BE2C (cell line): ENCODE measurements around the gene GTF2A1.

Source experiments
- DNase-seq: peaks from one replicate; pipeline ENCODE4 v3.0.0-alpha.2; 2020
- H3K27me3 ChIP-seq: fragments of 250-450 bp; sonication (Bioruptor Pico); 2 replicates; pipeline ENCODE4 v1.5.1; 2020; ENCODE audit warnings: mild to moderate bottlenecking
- H3K36me3 ChIP-seq: fragments of 250-450 bp; sonication (Bioruptor Pico); 2 replicates; pipeline ENCODE4 v1.5.1; 2020; ENCODE audit warnings: mild to moderate bottlenecking
- H3K4me1 ChIP-seq: fragments of 250-450 bp; sonication (Bioruptor Pico); 2 replicates; pipeline ENCODE4 v1.5.1; 2020
- H3K4me3 ChIP-seq: 2 replicates; pipeline ENCODE4 v1.5.1; 2011; ENCODE audit warnings: low read depth, low read length
- H3K9me3 ChIP-seq: fragments of 250-450 bp; sonication (Bioruptor Pico); 2 replicates; pipeline ENCODE4 v1.5.1; 2020
- TF ChIP-seq, protein P1 (sequence below): IDR thresholded peaks from 2 replicates; pipeline ENCODE4 v1.5.1; 2012; ENCODE audit warnings: mild to moderate bottlenecking, low read depth, low read length

Gene GTF2A1

DNA sequence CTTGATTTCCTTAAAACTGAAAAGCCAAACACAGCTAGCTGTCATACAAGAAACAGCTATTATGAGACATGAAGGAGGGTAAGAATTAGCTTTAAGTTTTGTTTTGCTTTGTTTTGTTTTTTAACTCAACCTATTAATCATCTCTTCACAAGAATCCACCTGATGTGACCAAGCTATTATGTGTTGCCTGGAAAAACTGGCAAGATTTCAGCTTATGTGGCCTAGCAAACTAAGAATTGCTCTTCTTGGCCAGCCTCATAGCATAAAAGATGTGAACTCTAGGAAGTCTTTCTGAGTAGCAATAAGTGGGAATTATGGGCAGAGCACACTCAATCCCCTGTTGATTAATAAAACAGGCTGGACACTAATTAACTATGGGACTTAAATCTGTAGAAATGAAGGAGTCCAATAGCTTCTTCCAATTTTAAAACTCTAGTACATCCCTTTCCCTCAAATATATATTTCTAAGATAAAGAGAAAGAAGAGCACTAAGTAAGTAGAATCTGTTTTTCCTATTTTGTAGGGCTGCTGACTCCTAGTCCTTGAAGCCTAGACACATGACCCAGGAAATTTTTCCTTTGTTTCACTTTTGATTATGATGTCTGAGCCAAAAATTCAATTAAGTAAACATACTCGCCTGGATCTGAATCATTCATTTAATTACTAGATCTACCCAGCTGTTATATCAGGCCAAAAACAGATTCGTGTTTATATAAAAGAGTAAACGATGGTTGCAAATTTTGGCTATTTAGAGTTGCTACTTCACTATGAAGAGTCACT is 75.7 kb downstream of the GTF2A1 start:
- Histone ChIP-seq H3K9me3 (no peaks in the 10 kb centered on the region), H3K4me3 (no peak overlapping the region), H3K27me3 (no peaks in the 10 kb centered on the region), H3K36me3 (no peaks in the 10 kb centered on the region), H3K4me1 (peaks cover 6% of the 10 kb centered on the region; the same call in 1 of the 2 replicates)
- no peak for DNase-seq
- TF ChIP-seq, protein P1, sequence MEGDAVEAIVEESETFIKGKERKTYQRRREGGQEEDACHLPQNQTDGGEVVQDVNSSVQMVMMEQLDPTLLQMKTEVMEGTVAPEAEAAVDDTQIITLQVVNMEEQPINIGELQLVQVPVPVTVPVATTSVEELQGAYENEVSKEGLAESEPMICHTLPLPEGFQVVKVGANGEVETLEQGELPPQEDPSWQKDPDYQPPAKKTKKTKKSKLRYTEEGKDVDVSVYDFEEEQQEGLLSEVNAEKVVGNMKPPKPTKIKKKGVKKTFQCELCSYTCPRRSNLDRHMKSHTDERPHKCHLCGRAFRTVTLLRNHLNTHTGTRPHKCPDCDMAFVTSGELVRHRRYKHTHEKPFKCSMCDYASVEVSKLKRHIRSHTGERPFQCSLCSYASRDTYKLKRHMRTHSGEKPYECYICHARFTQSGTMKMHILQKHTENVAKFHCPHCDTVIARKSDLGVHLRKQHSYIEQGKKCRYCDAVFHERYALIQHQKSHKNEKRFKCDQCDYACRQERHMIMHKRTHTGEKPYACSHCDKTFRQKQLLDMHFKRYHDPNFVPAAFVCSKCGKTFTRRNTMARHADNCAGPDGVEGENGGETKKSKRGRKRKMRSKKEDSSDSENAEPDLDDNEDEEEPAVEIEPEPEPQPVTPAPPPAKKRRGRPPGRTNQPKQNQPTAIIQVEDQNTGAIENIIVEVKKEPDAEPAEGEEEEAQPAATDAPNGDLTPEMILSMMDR: no peak

GRCh38 chr14:81143793-81144192 is 77.0 kb downstream of the GTF2A1 start:
- no peak for DNase-seq
- Histone ChIP-seq H3K27me3 (no peaks in the 10 kb centered on the region), H3K4me3 (no peak overlapping the region), H3K9me3 (no peaks in the 10 kb centered on the region), H3K4me1 (peaks cover 11% of the 10 kb centered on the region), H3K36me3 (no peaks in the 10 kb centered on the region)
- TF ChIP-seq, protein P1: no peak

DNA sequence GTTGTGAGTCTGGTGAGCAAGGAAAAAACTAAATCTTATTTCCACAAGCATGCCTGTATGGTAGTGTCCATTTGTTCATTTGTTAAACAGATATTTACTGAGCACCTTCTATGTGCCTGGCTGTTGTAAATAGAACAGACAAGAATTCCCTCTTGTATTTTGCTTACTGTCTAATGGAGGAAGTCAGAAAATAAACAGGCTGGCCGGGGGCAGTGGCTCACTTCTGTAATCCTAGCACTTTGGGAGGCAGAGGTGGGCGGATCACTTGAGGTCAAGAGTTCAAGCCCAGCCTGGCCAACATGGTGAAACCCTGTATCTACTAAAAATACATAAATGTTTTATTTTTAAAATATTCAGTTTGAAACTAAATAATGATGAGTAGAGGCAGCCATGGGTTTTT is 79.3 kb downstream of the GTF2A1 start:
- Histone ChIP-seq H3K36me3 (no peaks in the 10 kb centered on the region), H3K9me3 (no peaks in the 10 kb centered on the region), H3K4me1 (peaks cover 15% of the 10 kb centered on the region), H3K27me3 (no peaks in the 10 kb centered on the region), H3K4me3 (no peak overlapping the region)
- TF ChIP-seq, protein P1: no peak
- no peak for DNase-seq

DNA sequence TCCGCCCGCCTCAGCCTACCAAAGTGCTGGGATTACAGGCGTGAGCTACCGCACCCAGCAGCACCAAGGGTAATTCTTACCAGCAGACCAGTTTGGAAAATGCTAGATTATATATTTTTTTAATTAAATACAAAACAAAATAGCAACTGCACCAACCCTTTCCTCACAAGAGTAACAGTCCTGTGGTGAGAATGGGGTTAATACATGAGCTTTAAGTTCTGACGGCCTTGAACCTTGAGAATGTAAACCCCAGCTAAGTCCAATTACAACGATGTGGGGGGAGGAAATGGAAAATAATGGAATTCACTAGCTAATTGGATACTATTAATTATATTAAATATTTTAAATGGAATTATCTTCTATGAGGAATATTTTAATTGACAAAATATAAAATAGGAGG is 82.3 kb downstream of the GTF2A1 start:
- no peak overlapping the region for H3K4me3 ChIP-seq
- peaks cover 9% of the 10 kb centered on the region for H3K4me1 ChIP-seq
- H3K36me3 ChIP-seq: no peaks in the 10 kb centered on the region
- DNase-seq: no peak
- TF ChIP-seq, protein P1: no peak
- H3K27me3 ChIP-seq: no peaks in the 10 kb centered on the region
- H3K9me3 ChIP-seq: no peaks in the 10 kb centered on the region

- Histone ChIP-seq H3K9me3 (no peaks in the 10 kb centered on the region), H3K36me3 (no peaks in the 10 kb centered on the region), H3K4me1 (peaks cover 9% of the 10 kb centered on the region), H3K4me3 (no peak overlapping the region), H3K27me3 (no peaks in the 10 kb centered on the region)
- TF ChIP-seq, protein P1: no peak
- peak; percentile 75 for DNase-seq
Measured at GRCh38 chr14:81137316-81137715, 83.4 kb downstream of the GTF2A1 start.

- Histone ChIP-seq H3K9me3 (no peaks in the 10 kb centered on the region), H3K4me3 (no peak overlapping the region), H3K4me1 (peaks cover 4% of the 10 kb centered on the region), H3K36me3 (no peaks in the 10 kb centered on the region), H3K27me3 (no peaks in the 10 kb centered on the region)
- TF ChIP-seq, protein P1: no peak
- DNase-seq: no peak
Measured at GRCh38 chr14:81133400-81133799, 87.4 kb downstream of the GTF2A1 start.
